GM19035 (cell line): ENCODE results near the gene HLA-DPB1.

Source experiments
- ATAC-seq: cut with Tn5 transposase; IDR thresholded peaks from one replicate; pipeline ENCODE4 v1.9.1; 2021; ENCODE audit not compliant: unreplicated experiment

Gene HLA-DPB1

GRCh38 chr6:33128318-33128717 lies 52.5 kb downstream of the HLA-DPB1 start:
- ATAC-seq = no peak

- ATAC-seq = no peak
Measured at GRCh38 chr6:33132081-33132524, 56.3 kb downstream of the HLA-DPB1 start.

GRCh38 chr6:33136310-33136900 lies 60.6 kb downstream of the HLA-DPB1 start:
- no peak for ATAC-seq
